GM21576 (cell line): Measurements from ENCODE around the gene SNX25.
"Not testable (repeated sequence)": the region's sequence is repeated elsewhere in the genome, so short reads cannot be mapped to it uniquely, and the experiment has no call there.

ENCODE experiments used
- ATAC-seq: cut with Tn5 transposase; IDR thresholded peaks from one replicate; pipeline ENCODE4 v1.9.1; 2021; ENCODE audit warnings: mild to moderate bottlenecking, moderate library complexity; ENCODE audit not compliant: unreplicated experiment

The SNX25 gene

GRCh38 chr4:185229021-185229818, 19.8 kb downstream of the SNX25 start:
- ATAC-seq, result no peak

- no peak for ATAC-seq
Observed at GRCh38 chr4:185232370-185232769, 23.0 kb downstream of the SNX25 start.

GRCh38 chr4:185235119-185235842, 25.9 kb downstream of the SNX25 start:
- no peak for ATAC-seq

- ATAC-seq, result no peak
Observed at GRCh38 chr4:185235843-185236503, 26.6 kb downstream of the SNX25 start.

- no peak for ATAC-seq
Observed at GRCh38 chr4:185237175-185237574, 27.8 kb downstream of the SNX25 start.

- ATAC-seq, result no peak
Observed at GRCh38 chr4:185238215-185238681, 28.9 kb downstream of the SNX25 start.

GRCh38 chr4:185238750-185239149, 29.4 kb downstream of the SNX25 start:
- ATAC-seq, result no peak

- ATAC-seq, result not testable (repeated sequence)
Observed at GRCh38 chr4:185240486-185240885, 31.1 kb downstream of the SNX25 start.

GRCh38 chr4:185242749-185243533, 33.5 kb downstream of the SNX25 start:
- no peak for ATAC-seq

- no peak for ATAC-seq
Observed at GRCh38 chr4:185243879-185244278, 34.5 kb downstream of the SNX25 start.

- no peak for ATAC-seq
Observed at GRCh38 chr4:185244763-185245162, 35.4 kb downstream of the SNX25 start.

- ATAC-seq, result no peak
Observed at GRCh38 chr4:185246453-185246852, 37.1 kb downstream of the SNX25 start.

- ATAC-seq, result no peak
Observed at GRCh38 chr4:185247151-185247550, 37.8 kb downstream of the SNX25 start.

GRCh38 chr4:185248393-185249039, 39.1 kb downstream of the SNX25 start:
- no peak for ATAC-seq

- no peak for ATAC-seq
Observed at GRCh38 chr4:185249105-185249504, 39.7 kb downstream of the SNX25 start.

GRCh38 chr4:185254434-185254833, 45.0 kb downstream of the SNX25 start:
- no peak for ATAC-seq

- ATAC-seq, result no peak
Observed at GRCh38 chr4:185255868-185256267, 46.5 kb downstream of the SNX25 start.

- ATAC-seq, result no peak
Observed at GRCh38 chr4:185256446-185256845, 47.0 kb downstream of the SNX25 start.

GRCh38 chr4:185257086-185257485, 47.7 kb downstream of the SNX25 start:
- no peak for ATAC-seq

- no peak for ATAC-seq
Observed at GRCh38 chr4:185257694-185258093, 48.3 kb downstream of the SNX25 start.
